NCI-H1694 treated with DMSO at 0.1 percent for 48 hours (cell line): Measurements from ENCODE around the gene POMT2.
A peak's percentile ranks its signal among the peaks of the same experiment; 100 is the strongest.
"Not testable (repeated sequence)": the region's sequence is repeated elsewhere in the genome, so short reads cannot be mapped to it uniquely, and the experiment has no call there.

ENCODE experiments used
- DNase-seq: peaks from one replicate; lab custom pipeline; 2025; lab: John Stamatoyannopoulos, UW

POMT2 gene

DNA sequence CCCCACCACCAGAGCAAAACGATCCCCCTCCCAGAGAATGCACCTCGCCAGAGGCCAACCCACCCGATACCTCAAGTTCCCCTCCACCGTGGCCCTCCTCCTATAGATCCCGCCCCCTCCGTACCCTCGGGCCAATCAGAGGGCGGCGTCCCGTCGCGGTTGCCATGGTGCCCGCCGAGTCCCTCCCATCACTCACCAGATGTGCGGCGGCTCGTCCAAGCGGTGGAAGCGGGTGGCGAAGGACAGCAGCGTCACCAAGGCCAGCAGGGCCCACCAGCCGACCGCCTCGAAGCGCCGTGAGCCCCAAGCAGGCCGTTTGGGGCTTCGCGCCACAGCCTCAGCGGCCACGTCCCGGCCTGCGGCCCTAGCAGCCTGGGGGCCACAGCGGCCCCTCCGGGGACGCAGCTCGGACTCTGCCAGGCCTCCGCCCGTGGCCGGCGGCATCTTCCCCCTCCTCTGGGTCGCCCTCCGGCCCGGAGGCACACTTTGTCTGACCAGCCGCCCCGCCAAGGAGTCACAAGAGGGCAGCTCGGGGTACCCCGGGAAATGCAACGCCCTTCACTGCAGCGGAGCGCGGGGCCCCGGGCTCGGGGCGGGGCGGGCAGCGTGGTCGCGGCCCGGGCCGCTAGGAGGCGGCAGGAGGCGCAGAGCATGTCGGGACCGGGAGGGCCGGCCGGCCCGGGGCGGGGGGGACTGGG lies at the start of gene POMT2:
TSS of gene POMT2 (minus strand) at position 646 of the 698 bp plus-strand sequence. CDS start at position 444, 202 bp downstream.
- peak; percentile 90 for DNase-seq

- DNase-seq, result no peak
Measured at GRCh38 chr14:77369285-77369684, 48.6 kb upstream of the POMT2 start.

DNA sequence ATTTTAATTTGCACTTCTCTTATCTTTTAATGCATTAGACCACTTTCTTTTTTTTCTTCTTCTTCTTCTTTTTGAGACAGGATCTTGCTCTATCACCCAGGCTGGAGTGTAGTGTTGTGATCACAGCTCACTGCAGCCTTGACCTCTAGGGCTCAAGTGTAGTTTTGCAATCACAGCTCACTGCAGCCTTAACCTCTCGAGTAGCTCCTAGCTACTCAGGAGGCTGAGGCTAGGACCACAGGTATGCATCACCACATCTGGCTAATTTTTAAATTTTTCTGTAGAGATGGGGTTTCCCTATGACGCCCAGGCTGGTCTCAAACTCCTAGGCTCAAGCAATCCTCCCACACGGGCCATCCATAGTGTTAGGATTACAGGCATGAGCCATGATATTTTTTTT lies 43.5 kb upstream of the POMT2 start:
- no peak for DNase-seq

DNA sequence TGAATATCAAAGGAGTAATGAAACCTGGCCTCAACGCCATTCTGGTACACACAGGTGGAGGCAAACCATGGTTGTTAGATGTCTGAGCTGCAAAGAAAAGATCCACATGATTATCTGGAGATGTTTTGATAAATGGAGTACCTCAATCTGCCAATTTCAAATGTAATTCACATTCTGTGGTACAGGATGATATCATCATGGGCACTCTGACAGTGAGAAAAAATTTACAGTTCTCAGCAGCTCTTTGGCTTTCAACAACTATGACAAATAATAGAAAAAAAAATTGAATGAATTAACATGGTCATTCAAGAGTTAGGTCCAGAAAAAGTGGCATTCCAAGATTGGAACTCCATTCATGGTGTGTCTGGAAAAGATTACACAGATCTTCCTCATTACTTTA lies 38.9 kb upstream of the POMT2 start:
- no peak for DNase-seq

DNA sequence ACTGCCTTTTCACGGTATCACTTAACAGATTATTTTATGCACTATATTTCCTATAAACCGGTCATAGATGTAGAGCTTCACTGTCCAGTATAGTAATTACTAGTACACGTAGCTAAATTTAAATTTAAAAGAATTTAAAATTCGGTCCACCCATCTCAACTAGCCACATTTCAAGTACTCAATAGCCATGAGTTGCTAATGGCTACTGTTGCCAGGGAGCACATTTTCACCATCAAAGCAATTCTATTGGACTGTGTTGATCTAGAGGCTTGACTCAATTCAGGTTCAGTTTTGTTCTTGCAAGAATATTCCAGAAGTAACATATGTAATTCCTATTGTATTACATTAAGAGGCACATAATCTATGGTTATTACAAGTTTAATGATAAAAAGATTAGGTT lies 36.2 kb upstream of the POMT2 start:
- no peak for DNase-seq

DNA sequence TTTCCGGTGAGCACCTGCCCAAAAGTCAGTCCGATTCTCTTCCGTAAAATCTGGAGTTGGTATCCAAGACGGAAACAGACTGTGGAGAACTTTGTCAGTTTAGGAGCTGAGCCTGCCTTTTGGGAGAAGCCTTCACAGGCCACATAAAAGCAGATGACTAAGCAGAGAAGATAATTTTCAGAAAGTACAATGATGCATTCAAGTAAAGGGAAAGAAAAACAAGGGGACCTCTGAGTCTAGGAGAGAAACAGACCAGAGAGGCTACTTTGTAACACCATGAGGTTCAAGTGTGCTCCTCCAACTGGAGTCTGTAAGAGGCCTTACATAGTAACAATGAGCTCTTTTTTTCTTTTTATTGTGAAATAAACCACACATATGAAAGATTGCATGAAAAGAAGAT lies 35.1 kb upstream of the POMT2 start:
- no peak for DNase-seq

- DNase-seq, result no peak
Measured at GRCh38 chr14:77353469-77354141, 32.9 kb upstream of the POMT2 start.

DNA sequence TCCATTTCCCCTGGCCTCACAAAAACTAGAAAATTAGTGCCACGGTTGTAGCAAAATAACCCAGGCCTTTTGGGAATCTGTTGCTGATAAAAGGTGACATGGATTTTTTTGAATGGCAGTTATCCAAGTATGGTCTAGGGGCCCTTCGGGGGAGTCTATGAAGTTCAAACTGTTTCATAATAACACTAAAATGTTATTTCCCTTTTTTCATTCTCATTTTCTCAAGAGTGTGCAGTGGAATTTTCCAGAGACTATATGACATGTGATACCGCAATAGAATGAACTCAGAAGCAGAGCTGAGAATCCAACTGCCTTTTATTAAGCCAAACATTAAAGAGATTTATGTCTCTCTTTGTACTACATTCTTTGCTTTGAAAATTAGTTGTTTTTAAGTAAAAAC lies 27.1 kb upstream of the POMT2 start:
- no peak for DNase-seq

- no peak for DNase-seq
Measured at GRCh38 chr14:77346495-77346894, 25.8 kb upstream of the POMT2 start.

GRCh38 chr14:77344377-77344996 lies 23.8 kb upstream of the POMT2 start:
- DNase-seq, result no peak

DNA sequence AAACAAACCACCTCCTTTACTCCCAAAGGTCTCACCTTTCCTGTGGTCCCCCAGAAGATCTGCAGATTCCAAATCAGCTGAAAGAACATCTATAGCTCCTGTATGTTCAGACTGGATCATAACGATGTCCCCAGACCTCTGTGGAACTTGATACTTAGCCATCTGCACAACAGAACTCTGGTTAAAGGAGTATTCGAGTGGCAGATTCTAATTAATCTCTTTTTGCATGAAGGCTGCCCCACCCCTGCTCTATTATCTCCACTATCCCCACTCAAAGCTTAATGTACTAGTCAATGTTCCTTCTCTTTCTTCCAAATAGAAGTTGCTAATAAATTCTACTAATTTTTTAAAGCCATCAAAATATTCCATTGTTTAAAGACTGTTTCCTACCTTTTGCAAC lies 23.0 kb upstream of the POMT2 start:
- DNase-seq, result peak; percentile 86

DNA sequence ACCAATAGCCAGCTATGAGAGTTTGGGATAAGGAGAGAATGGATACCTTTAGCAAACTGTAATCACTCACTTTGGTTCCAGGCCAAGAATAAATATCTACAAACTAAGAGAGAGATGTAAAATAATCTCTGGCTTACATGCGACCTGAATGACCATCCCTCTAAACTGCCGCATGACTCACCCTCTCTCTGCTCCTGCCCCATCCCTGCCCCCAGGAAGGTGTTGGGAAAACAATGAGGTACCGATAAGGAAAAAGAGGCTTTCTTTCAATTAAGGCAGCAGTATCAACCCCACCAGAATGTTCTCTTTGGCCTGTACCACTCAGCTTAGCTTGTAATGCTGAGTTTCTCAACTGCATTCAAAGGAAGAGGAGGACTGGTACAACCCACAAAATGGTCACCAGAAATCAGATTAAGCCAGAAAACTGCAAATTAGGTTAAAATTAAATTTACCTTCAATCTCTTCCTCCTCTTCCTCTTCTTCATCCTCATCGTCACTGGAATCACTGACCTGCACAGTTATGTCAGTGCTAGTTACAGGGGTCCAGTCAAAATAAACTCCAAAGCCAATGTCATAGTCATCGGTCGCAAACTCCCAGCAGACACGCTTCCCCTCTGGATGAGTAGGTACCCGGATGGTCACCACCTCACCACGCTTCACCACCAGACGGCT lies 22.2 kb upstream of the POMT2 start:
- no peak for DNase-seq

GRCh38 chr14:77340389-77340788 lies 19.7 kb upstream of the POMT2 start:
- DNase-seq, result peak; percentile 27

DNA sequence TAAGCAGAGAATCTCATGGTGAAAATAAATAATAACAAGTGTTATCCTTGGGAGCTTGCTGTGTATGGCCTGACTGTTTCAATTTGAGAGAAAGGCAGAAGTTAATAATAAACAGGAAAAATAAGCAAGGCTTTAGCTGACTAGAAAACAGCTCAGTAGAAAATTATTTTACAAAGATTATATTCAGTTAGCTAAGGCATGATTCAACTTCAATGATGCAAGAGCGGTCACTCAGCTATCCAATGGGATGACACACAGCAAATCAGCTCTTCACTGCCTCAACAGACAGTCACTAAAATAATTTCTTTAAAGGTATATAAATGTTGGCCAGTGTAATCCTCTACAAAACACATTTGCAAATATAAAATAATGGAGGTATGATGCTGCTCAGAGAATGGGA lies 18.7 kb upstream of the POMT2 start:
- no peak for DNase-seq

DNA sequence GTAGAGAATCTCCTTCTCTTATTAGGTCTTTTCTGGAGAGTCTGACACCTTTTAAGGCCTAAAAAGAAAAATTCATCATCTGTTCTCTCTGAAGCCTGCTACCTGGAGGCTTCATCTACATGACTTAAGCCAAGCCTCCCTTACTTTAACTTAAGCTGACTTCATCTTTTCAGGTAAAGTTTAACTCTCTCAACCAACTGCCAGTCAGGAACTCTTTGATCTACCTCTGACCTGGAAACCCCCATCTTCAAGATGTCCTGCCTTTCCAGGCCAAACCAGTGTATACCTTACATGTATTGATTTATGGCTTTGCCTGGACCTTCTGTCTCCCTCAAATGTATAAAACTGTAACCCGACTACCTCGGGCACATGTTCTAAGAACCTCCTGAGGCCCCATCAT lies 17.6 kb upstream of the POMT2 start:
- DNase-seq, result no peak

DNA sequence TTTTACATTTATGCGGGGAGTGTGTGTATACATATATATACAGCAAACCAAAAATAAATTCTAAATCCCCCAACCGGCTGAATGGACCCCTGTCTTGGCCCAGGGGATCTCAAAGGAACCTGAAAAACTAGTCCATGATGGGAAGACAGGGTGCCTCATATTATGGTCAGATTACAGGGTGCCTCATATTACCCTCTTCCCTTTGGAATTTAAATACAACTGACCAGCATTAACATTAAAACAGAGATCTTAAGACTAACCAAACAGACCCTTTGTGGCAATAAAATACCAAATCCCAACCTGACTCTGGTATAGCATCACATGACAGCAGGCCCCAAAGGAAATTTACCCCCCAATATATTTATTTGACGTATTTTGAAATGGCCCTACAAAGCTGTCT lies 17.2 kb upstream of the POMT2 start:
- DNase-seq, result no peak

DNA sequence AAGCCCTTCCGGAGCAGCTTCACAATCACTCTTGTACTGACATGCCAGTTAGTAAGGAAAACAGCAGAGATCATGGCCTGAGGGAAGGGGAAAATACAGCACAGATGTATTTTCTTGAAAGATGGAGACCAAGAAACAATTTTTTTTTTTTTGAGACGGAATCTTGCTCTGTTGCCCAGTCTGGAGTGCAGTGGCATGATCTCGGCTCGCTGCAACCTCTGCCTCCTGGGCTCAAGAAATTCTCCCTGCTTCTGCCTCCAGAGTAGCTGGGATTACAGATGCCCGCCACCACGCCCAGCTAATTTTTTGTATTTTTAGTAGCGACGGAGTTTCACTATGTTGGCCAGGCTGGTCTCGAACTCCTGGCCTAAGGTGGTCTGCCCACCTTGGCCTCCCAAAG lies 16.6 kb upstream of the POMT2 start:
- DNase-seq, result not testable (repeated sequence)

DNA sequence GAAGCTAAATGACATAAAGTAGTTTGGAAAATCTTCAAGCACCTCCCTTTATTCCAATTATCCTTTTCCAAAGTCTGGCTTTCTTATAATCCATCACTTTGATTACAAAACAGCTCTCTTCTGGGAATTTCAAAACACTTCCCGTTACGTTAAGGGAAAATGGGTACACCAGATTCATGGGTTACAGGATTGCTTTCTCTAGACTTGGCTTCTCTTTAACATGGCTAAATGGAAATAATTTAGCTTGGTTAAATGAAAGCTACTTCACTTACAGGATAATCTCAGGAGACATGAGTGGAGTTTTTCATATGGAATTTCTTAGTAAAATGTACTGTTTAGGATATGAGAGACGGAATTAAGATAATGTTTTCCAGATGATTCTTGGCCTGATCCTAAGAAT lies 14.9 kb upstream of the POMT2 start:
- DNase-seq, result no peak

DNA sequence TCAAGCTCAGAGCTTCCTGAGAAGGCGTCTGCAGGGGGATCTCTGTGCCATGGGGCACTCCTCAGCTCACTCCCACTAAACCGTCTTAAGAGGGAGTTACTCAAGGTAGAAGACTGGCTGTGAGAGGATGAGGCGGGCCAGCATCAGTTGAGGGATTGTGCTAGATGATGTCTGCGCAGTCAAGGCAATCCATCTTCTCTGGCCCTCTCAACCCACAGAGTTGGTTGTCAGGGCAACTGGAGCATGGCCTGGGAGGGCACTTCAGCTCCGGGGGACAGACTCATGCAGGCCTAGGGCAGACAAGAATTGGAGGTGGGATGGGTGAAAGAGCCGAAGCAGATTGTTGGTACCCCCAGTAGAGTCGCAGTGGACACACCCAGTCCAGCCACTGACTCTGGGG lies 9.2 kb upstream of the POMT2 start:
- DNase-seq, result no peak

DNA sequence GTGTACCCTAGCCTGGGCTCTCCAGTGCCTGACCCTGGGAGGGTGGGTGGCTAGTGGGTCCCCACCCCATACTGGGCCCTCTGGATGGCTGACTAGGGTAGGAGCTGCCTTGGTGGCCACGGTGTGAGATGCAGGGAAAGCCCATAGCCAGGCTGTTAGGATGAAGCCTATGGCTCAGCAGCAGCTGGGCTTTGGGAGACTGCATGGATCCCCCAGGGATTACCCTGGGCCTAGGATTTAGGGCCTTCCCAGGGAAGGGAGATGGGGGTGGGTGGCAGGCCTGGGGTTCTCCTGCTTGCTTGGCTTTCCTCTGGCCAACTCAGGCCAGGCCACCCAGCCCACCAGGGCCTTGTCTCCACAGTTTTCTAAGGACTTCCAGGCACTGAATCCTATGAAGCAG lies 6.4 kb upstream of the POMT2 start:
- no peak for DNase-seq

- no peak for DNase-seq
Measured at GRCh38 chr14:77325746-77326094, 5.0 kb upstream of the POMT2 start.

DNA sequence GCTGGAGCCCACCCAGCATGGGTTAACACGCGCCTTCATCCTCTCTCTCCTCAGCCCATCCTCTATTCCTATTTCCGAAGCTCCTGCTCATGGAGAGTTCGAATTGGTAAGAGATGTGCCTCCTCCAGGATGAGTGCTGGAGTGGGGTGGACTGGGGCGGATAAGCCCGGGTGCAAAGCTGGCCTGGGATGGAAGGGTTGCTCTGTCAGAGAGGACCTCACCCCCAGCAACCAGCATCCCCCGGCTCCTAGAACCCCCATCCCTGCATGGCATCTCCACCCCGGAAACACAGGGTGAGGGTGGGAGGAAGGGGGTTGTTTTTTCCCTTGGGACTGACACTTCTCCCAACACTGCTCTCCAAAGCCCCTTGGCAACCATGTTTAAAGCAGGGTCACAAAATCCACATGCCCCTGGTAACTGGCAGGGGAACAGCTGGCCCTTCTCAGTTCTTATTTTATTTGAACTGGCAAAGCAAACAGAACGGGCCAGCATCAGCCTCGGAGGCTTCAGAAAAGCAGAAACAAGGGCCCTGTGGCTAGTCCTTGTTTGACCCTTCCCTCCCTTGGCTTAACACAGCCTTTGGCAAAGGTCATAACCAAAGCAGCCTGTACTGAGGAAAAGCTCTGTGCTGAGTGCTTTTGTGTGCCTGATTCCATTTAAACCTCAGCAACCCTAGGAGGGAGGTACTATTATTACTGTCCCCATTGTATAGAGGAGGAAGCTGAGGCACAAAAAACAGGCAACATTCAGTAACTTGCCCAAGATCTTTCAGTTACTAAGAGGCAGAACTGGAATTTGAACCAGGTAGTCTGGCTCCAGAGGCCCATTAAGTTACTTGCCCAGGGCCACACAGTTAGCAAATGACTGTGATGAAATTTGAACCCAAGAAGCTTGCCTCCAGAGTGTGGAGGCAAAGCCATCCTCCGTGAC lies 4.4 kb upstream of the POMT2 start:
- no peak for DNase-seq
